ENCODE results near the gene LYPD5. TPM values are rescaled to one million over a fixed set of nuclear protein-coding genes. Genes with fewer than 3 reads are reported as not detected.
"Not testable (repeated sequence)": the region's sequence is repeated elsewhere in the genome, so short reads cannot be mapped to it uniquely, and the experiment has no call there.

LYPD5 gene
- total RNA-seq, 6 experiments from 2014 or later: 0.11 to 0.81 (median 0.34) TPM; not detected in 1

DNA sequence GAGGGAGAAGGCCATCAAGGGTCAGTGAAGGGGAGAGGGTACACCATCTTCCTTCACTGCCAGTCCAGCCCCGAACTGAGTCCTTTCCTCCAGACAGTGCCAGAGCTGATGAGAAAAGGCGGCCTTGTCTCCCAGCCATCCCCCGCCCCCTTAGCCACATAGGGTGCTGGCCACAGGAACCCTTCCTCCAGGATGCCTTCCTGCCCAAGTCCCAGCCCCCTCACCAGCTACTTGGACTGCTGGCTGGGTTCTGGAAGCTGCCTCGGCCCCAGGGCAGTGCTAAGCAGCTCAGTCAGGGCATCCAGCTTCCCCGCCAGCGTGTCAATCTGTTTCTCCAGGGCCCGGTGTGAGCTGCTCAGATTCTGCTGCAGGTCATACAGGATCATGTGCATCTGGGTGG lies 34.9 kb downstream of the LYPD5 start:
- DNase-seq: no peak
- H3K4me3 Mint-ChIP-seq: no peak overlapping the region
- H3K27ac Mint-ChIP-seq: no peak overlapping the region
- no peaks in the 10 kb centered on the region for H3K9me3 Mint-ChIP-seq
- H3K36me3 Mint-ChIP-seq (ENCODE audit: low read depth): no peaks in the 10 kb centered on the region
- peaks cover 49% of the 10 kb centered on the region for H3K4me1 Mint-ChIP-seq (ENCODE audit: low read depth)
- H3K27me3 Mint-ChIP-seq (ENCODE audit: insufficient read depth): peaks cover 2% of the 10 kb centered on the region; the same call in 1 of the 2 replicates
- TF ChIP-seq, protein P1, sequence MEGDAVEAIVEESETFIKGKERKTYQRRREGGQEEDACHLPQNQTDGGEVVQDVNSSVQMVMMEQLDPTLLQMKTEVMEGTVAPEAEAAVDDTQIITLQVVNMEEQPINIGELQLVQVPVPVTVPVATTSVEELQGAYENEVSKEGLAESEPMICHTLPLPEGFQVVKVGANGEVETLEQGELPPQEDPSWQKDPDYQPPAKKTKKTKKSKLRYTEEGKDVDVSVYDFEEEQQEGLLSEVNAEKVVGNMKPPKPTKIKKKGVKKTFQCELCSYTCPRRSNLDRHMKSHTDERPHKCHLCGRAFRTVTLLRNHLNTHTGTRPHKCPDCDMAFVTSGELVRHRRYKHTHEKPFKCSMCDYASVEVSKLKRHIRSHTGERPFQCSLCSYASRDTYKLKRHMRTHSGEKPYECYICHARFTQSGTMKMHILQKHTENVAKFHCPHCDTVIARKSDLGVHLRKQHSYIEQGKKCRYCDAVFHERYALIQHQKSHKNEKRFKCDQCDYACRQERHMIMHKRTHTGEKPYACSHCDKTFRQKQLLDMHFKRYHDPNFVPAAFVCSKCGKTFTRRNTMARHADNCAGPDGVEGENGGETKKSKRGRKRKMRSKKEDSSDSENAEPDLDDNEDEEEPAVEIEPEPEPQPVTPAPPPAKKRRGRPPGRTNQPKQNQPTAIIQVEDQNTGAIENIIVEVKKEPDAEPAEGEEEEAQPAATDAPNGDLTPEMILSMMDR (IDR thresholded peaks at IDR 0.05): no peak

DNA sequence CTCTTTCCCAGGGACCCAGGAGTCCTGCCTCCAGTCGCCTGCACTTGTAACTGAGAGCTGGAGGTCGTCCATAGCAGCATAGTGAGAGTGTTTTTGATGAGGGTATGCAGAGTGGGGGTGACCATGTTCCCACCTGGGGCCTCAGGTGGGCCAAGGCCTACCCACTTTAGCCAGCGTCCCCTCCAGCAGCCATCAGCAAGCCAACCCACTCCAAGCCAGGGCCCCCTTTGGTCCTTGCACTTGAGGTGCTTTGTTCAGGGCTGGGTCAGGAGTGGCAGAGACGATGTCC lies 35.5 kb downstream of the LYPD5 start:
- H3K4me1 Mint-ChIP-seq (ENCODE audit: low read depth): peaks cover 56% of the 10 kb centered on the region
- no peak for DNase-seq
- peaks cover 2% of the 10 kb centered on the region; the same call in 1 of the 2 replicates for H3K27me3 Mint-ChIP-seq (ENCODE audit: insufficient read depth)
- peak overlapping the region; percentile 78; the same call in 1 of the 2 replicates for H3K27ac Mint-ChIP-seq
- H3K36me3 Mint-ChIP-seq (ENCODE audit: low read depth): no peaks in the 10 kb centered on the region
- H3K9me3 Mint-ChIP-seq: no peaks in the 10 kb centered on the region
- H3K4me3 Mint-ChIP-seq: no peak overlapping the region
- TF ChIP-seq, protein P1 (IDR thresholded peaks at IDR 0.05): peak; percentile 64

DNA sequence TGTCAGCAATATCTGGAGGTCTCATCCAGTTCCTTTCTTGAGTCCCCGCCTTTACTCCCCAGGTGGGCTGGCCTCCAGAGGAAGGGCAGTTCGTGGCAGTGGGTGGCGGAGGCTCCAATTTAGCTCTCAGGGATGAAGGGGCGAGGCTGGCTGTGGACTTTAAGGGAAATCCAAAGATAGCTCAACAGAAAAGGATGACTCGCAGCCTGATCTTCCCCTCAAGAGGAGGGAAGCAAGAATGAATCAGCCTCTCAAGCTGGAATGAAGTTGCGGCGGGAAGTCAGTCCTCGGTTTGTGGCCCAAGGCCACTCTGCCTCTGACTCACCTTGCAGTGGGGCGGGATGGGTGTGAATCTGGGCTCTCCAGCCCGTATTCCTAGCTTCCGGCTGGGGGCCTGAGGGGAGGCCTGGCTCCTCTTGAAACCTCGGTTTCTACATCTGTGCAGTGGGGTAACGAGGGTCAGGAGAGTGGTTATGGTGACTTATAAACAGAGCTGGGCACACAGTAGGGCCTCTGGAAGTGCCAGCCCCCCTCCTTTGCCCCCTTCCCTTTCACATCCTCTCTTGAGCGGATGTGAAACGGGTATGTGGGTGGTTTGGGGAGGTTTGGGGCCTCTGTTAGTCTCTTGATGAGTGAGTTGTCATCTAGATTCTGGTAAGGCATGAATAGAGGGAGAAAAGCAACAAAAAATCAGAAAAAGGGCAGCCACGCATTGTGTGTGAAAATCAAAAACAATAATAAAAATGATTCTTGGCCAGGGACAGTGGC lies 37.0 kb downstream of the LYPD5 start:
- Mint-ChIP-seq H3K27ac (peak overlapping the region; percentile 98), H3K4me1 (ENCODE audit: low read depth) (peaks cover 66% of the 10 kb centered on the region), H3K9me3 (no peaks in the 10 kb centered on the region), H3K27me3 (ENCODE audit: insufficient read depth) (0 out of 2 replicates have a peak, but pooled peaks cover 1% of the 10 kb centered on the region), H3K4me3 (peak overlapping the region; percentile 75), H3K36me3 (ENCODE audit: low read depth) (no peaks in the 10 kb centered on the region)
- peak; percentile 98 for DNase-seq
- TF ChIP-seq, protein P1 (IDR thresholded peaks at IDR 0.05): no peak

DNA sequence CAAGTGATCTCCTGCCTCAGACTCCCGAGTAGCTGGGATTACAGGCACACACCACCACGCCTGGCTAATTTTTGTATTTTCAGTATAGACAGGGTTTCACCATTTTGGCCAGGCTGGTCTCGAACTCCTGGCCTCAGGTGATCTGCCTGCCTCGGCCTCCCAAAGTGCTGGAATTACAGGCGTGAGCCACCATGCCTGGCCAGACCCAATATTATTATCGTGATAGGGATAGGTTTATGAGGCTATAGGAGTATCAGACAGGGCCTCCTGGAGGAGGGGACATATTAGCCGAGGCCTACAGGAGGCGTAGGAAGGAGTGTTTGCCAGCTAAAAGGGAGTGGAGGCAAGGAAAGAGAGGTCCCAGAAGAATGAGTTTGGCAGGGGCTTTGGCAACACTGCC lies 37.6 kb downstream of the LYPD5 start:
- Mint-ChIP-seq H3K27ac (peak overlapping the region; percentile 98), H3K4me3 (peak overlapping the region; percentile 75), H3K4me1 (ENCODE audit: low read depth) (peaks cover 69% of the 10 kb centered on the region)
- not testable (repeated sequence) for H3K9me3 Mint-ChIP-seq; H3K27me3 Mint-ChIP-seq (ENCODE audit: insufficient read depth); H3K36me3 Mint-ChIP-seq (ENCODE audit: low read depth); DNase-seq

DNA sequence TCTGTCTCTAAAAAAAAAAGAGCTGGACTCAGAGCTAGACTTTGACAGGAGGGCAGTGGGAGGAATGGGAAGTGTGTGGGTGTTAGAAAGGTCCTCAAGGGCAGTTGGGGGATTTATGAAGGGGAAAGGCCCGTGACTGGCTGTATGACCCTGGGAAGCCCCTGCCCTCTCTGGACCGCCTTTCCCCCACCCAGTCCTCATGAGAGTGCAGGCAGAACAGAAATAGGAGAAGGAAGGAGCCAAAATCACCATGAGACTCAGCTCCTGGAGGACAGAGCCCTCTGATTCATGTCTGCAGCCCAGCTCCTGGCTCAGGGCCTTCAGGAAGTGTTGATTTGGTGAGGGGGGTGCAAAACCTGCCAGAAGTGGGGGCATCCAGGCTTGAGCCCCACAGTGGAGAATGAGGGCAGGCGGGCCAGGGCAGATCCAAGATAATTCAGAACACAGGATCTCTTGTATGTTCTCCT lies 38.7 kb downstream of the LYPD5 start:
- Mint-ChIP-seq H3K4me1 (ENCODE audit: low read depth) (peaks cover 79% of the 10 kb centered on the region), H3K9me3 (no peaks in the 10 kb centered on the region)

DNA sequence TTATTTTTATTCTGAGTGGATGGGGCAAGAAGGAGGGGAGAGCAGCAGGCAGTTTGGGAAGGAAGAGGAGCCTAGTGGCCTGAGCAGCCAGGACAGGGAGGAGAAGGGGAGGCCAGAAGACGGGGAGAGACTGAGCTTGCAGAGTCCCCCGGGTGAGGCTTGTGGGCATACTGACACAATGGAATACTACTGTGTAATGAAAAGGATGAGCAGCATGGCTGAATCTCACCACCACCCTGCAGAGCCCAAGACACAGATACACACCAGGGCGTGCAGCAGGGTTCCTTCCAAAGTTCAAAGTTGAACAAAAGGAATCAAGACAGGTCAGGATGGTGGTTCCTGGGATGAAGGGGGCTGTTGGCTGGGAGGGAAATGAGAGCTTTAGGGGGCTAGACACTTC lies 39.4 kb downstream of the LYPD5 start:
- 0 out of 2 replicates have a peak, but pooled peaks cover 1% of the 10 kb centered on the region for H3K27me3 Mint-ChIP-seq (ENCODE audit: insufficient read depth)
- H3K4me1 Mint-ChIP-seq (ENCODE audit: low read depth): peaks cover 86% of the 10 kb centered on the region
- TF ChIP-seq, protein P1 (IDR thresholded peaks at IDR 0.05): no peak
- H3K4me3 Mint-ChIP-seq: no peak overlapping the region
- no peaks in the 10 kb centered on the region for H3K9me3 Mint-ChIP-seq
- no peaks in the 10 kb centered on the region for H3K36me3 Mint-ChIP-seq (ENCODE audit: low read depth)
- no peak for DNase-seq
- H3K27ac Mint-ChIP-seq: peak overlapping the region; percentile 88

More for the DNA sequence above, 38.7 kb downstream of the LYPD5 start:
- H3K27ac Mint-ChIP-seq: peak overlapping the region; percentile 88
- H3K36me3 Mint-ChIP-seq (ENCODE audit: low read depth): no peaks in the 10 kb centered on the region
- TF ChIP-seq, protein P1 (IDR thresholded peaks at IDR 0.05): no peak
- DNase-seq: no peak
- 0 out of 2 replicates have a peak, but pooled peaks cover 1% of the 10 kb centered on the region for H3K27me3 Mint-ChIP-seq (ENCODE audit: insufficient read depth)
- peak overlapping the region; percentile 23; the same call in 1 of the 2 replicates for H3K4me3 Mint-ChIP-seq
